Ectodermal cell (in vitro differentiated cells): Measurements from ENCODE around the gene C14orf180.
"Not testable (repeated sequence)": the region's sequence is repeated elsewhere in the genome, so short reads cannot be mapped to it uniquely, and the experiment has no call there.

ENCODE experiments used
- H3K27ac ChIP-seq: 2 replicates; pipeline ENCODE4 v1.7.0; 2013; ENCODE audit warnings: mild to moderate bottlenecking, low read depth, low read length; ENCODE audit not compliant: insufficient read depth, poor library complexity, severe bottlenecking
- H3K27me3 ChIP-seq: 2 replicates; pipeline ENCODE4 v1.7.0; 2013; ENCODE audit warnings: mild to moderate bottlenecking, low read length; ENCODE audit not compliant: insufficient read depth, control insufficient read depth, poor library complexity, severe bottlenecking
- H3K36me3 ChIP-seq: one replicate; pipeline ENCODE4 v1.7.0; 2013; ENCODE audit warnings: low read length; ENCODE audit not compliant: control insufficient read depth, insufficient read depth
- H3K4me1 ChIP-seq: one replicate; pipeline ENCODE4 v1.7.0; 2013; ENCODE audit warnings: low read length; ENCODE audit not compliant: control insufficient read depth, insufficient read depth
- H3K4me3 ChIP-seq: 2 replicates; pipeline ENCODE4 v1.7.0; 2013; ENCODE audit warnings: low read depth, low read length, control low read depth; ENCODE audit not compliant: insufficient read depth
- H3K9me3 ChIP-seq: 2 replicates; pipeline ENCODE4 v1.7.0; 2013; ENCODE audit warnings: mild to moderate bottlenecking, low read length, moderate library complexity; ENCODE audit not compliant: control insufficient read depth
- WGBS, 2 experiments: methylation state at CpG; one replicate each; pipeline ENCODE4 v1.1.7; 2013; ENCODE audit warnings: missing lambda C conversion rate in 2 of 2; 5-methylcytosine and 5-hydroxymethylcytosine counted together

Gene C14orf180

GRCh38 chr14:104579939-104580338, 375 bp downstream of the C14orf180 start:
- not testable (repeated sequence) for H3K27me3 ChIP-seq, H3K4me3 ChIP-seq, H3K9me3 ChIP-seq, H3K36me3 ChIP-seq, H3K27ac ChIP-seq
- H3K4me1 ChIP-seq = peaks cover 17% of the 10 kb centered on the region
- WGBS, 2 experiments = 90 to 92% methylated on average over 6 of the region's 6 CpGs

GRCh38 chr14:104580961-104581360, 1.4 kb downstream of the C14orf180 start:
- H3K27me3 ChIP-seq = no peaks in the 10 kb centered on the region
- H3K4me1 ChIP-seq = peaks cover 17% of the 10 kb centered on the region
- H3K27ac ChIP-seq = no peak overlapping the region
- no peaks in the 10 kb centered on the region for H3K36me3 ChIP-seq
- WGBS, 2 experiments = 91 to 92% methylated on average over 9 of the region's 9 CpGs
- H3K4me3 ChIP-seq = no peak overlapping the region
- H3K9me3 ChIP-seq = no peaks in the 10 kb centered on the region

DNA sequence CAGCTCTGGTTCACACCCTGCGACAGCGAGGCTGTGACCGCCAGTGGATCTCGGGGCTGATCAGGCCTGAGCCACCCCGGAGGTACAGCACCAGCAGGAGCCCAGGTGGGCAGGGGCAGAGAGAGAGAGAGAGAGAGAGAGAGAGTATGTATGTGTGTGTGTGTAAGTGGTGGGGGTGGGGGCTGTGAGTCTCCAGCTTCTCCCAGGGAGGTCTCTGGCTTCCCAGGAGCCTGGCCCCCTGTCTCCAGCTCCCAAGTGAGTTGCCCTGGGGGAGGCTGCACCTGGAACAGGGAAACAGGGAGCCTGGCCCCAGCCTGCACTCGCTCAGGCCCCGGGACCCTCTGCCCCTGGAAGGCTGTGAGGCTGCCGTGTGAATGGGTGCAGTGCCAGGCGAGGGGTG, 2.0 kb downstream of the C14orf180 start:
- WGBS, 2 experiments = 89 to 94% methylated on average over 9 of the region's 9 CpGs
- H3K27me3 ChIP-seq = no peaks in the 10 kb centered on the region
- no peaks in the 10 kb centered on the region for H3K9me3 ChIP-seq
- H3K36me3 ChIP-seq = no peaks in the 10 kb centered on the region
- H3K4me3 ChIP-seq = no peak overlapping the region
- no peak overlapping the region for H3K27ac ChIP-seq
- peaks cover 17% of the 10 kb centered on the region for H3K4me1 ChIP-seq

DNA sequence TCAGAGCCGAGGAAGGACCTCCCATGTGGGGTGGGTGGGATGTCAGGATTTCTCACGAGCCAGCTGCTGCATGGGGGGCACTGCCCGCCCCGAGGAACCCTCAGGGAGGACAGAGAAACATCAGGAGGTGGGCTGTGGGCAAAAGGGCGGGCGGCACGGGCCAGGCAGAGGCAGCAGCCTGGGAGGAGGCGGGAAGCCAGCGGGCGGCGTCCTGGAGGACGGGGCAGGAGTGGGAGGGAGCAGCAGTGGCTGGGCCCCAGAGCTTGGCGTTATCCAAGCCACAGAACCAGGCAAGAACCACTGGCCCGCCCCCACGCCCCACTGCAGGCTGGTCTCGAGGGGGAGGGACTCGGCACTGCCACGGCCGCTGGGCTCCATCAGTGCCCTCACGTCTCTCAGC, 2.4 kb downstream of the C14orf180 start:
- no peaks in the 10 kb centered on the region for H3K27me3 ChIP-seq
- no peaks in the 10 kb centered on the region for H3K36me3 ChIP-seq
- H3K9me3 ChIP-seq = no peaks in the 10 kb centered on the region
- H3K27ac ChIP-seq = no peak overlapping the region
- 89 to 91% methylated on average over 20 of the region's 20 CpGs for WGBS, 2 experiments
- H3K4me3 ChIP-seq = no peak overlapping the region
- H3K4me1 ChIP-seq = peaks cover 17% of the 10 kb centered on the region

GRCh38 chr14:104582662-104583061, 3.1 kb downstream of the C14orf180 start:
- Histone ChIP-seq H3K27me3 (no peaks in the 10 kb centered on the region), H3K4me3 (no peak overlapping the region), H3K9me3 (no peaks in the 10 kb centered on the region), H3K4me1 (peaks cover 13% of the 10 kb centered on the region), H3K36me3 (no peaks in the 10 kb centered on the region), H3K27ac (no peak overlapping the region)
- 89 to 91% methylated on average over 12 of the region's 12 CpGs for WGBS, 2 experiments

- no peaks in the 10 kb centered on the region for H3K9me3 ChIP-seq
- whole genome bisulfite sequencing, 2 experiments = 89 to 90% methylated on average over 27 of the region's 27 CpGs
- H3K27ac ChIP-seq = no peak overlapping the region
- H3K36me3 ChIP-seq = no peaks in the 10 kb centered on the region
- no peak overlapping the region for H3K4me3 ChIP-seq
- H3K4me1 ChIP-seq = peaks cover 13% of the 10 kb centered on the region
- H3K27me3 ChIP-seq = no peaks in the 10 kb centered on the region
These were observed 4.1 kb downstream of the C14orf180 start for GRCh38 chr14:104583424-104584306.

DNA sequence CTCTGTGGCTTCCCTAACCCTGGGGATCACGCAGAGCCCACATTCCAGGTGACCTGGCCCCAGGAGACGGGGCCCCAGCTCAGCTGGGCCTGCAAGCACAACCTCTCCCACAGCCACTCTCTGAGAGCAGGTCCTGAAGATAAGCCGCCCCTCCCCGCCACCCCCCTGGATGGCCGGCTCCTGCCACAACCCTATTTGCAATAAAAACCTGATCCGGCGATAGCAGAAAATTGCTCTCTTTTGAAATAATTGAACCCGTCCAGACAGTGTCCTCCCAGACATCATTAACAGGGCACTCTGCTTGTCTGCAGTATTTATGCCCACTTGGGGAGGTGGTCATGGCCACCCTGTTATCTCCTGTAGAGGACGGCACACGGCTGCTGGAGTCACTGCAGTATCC, 5.0 kb downstream of the C14orf180 start:
- WGBS, 2 experiments = 90 to 91% methylated on average over 10 of the region's 10 CpGs
- Histone ChIP-seq H3K27me3 (no peaks in the 10 kb centered on the region), H3K9me3 (no peaks in the 10 kb centered on the region), H3K4me1 (peaks cover 13% of the 10 kb centered on the region), H3K4me3 (no peak overlapping the region), H3K36me3 (no peaks in the 10 kb centered on the region), H3K27ac (no peak overlapping the region)

DNA sequence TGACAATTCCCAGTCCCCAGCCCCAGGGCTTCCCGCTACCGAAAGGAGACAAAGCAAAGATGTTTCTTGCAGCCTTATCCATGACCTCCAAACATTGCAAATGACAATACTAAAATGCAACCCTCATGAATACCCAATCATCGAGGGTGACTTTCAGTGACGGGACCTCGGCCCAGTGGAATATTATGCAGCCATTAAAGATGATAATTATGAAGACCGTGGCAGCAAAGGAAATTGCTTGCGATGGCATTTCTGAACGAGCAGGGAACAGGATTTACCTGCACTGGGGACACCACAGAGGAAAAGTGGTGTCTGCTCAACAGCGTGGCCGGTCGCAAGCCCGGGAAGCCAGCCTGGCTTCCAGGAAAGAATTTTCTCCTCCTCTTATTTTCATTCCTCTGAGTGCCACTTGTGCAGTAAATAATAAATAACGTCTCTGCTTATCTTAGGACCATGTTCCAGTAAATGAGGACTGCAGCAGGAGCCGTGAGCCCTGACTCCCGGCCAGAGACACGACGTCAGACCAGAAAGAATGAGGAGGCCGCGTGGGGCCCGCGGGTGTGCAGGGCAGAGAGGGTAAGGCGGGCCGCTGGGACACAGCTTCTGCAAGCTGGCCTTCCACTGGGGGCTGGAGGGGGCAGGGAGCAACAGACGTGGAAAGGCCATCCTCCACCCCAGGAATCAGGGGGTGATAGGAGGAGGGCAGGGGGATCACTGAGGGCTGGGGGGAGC, 6.6 kb downstream of the C14orf180 start:
- 92 to 94% methylated on average over 24 of the region's 24 CpGs for WGBS, 2 experiments
- Histone ChIP-seq H3K9me3 (no peaks in the 10 kb centered on the region), H3K27ac (no peak overlapping the region), H3K27me3 (no peaks in the 10 kb centered on the region), H3K4me3 (no peak overlapping the region), H3K4me1 (peaks cover 13% of the 10 kb centered on the region), H3K36me3 (no peaks in the 10 kb centered on the region)

DNA sequence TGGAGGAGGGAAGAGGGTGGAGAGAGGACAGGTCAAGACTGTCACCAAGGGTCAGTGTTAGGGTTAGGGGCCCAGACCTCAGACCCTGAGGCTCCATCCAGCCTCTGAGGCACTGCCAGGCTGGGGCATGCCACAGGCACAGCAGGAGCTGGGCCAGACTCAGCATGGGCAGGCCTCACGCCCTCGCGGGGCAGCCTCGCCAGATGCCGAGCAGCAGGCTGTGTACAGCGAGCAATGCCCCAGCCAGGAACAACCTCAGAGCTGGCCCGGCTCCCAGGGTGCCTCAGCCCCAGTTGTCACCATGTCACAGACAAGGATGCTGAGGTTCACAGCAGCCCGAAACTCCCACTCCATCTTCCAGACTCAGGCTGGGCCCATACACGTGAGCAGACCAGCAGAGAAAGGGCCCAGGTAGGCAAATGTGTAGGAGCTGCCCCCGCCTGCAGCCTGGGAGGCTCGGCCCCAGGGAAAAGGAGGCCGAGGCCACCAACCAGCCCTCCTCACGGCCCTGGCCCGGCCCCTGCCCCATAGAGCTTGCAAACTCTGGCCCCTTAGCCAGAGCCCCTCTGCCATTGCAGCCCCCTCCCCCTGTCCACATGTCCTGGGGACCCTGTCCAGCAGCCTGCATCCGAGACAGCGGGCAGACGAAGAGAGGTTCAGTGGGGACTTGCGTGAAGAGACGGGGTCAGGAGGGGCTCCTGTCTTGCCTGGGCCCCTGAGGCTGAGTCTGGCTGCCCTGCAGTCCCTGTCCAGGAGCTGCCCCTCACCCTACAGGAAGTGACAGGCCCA, 7.5 kb downstream of the C14orf180 start:
- 91% methylated on average over 19 of the region's 19 CpGs for WGBS, 2 experiments
- H3K4me1 ChIP-seq = peaks cover 13% of the 10 kb centered on the region
- no peaks in the 10 kb centered on the region for H3K36me3 ChIP-seq
- H3K9me3 ChIP-seq = no peaks in the 10 kb centered on the region
- H3K4me3 ChIP-seq = no peak overlapping the region
- no peak overlapping the region for H3K27ac ChIP-seq
- no peaks in the 10 kb centered on the region for H3K27me3 ChIP-seq

- H3K36me3 ChIP-seq = no peaks in the 10 kb centered on the region
- H3K9me3 ChIP-seq = no peaks in the 10 kb centered on the region
- 85 to 86% methylated on average over 19 of the region's 19 CpGs for WGBS, 2 experiments
- H3K27me3 ChIP-seq = no peaks in the 10 kb centered on the region
- no peak overlapping the region for H3K4me3 ChIP-seq
- H3K27ac ChIP-seq = no peak overlapping the region
- peaks cover 11% of the 10 kb centered on the region for H3K4me1 ChIP-seq
These were observed 8.1 kb downstream of the C14orf180 start for GRCh38 chr14:104587641-104588040.
